IMR-90 (cell line): ENCODE data around the gene IFRD2. TPM values are rescaled to one million over a fixed set of nuclear protein-coding genes. Genes with fewer than 3 reads are reported as not detected.

Experiments
- ATAC-seq: fragments of 200-7000 bp; cut with Tn5 transposase; 2 replicates; pipeline ENCODE4 v1.9.1; 2020; ENCODE audit warnings: low read depth, mild to moderate bottlenecking, moderate library complexity
- BruUV-seq: library from RNA; stranded (reverse); fragments of 400-500 nt; replicated peaks from 2 replicates; lab custom pipeline; 2021; lab: Mats Ljungman, UMichigan
- CTCF ChIA-PET: fragments of 300-600 bp; formaldehyde crosslinking; extraction: SDS; loops from one replicate; lab custom pipeline; 2021; ENCODE audit warnings: antibody characterized with exemption; lab: Yijun Ruan, JAX
- POLR2A ChIA-PET: fragments of 300-600 bp; sonication (Branson Sonifier 250); formaldehyde crosslinking; loops from one replicate; lab custom pipeline; 2022; ENCODE audit warnings: antibody characterized with exemption; ENCODE audit not compliant: unreplicated experiment; lab: Charles Lee
- DNase-seq: peaks from one replicate; pipeline ENCODE4 v3.0.0; 2013
- H2AFZ ChIP-seq: replicated peaks from 2 replicates; pipeline ENCODE3; 2013; ENCODE audit warnings: low read length, mild to moderate bottlenecking; ENCODE audit not compliant: poor library complexity
- H2AK5ac ChIP-seq: 2 replicates; pipeline ENCODE4 v1.6.1; 2013; ENCODE audit warnings: low read depth, low read length, inconsistent platforms
- H2AK9ac ChIP-seq: replicated peaks from 2 replicates; pipeline ENCODE3; 2013; ENCODE audit warnings: mild to moderate bottlenecking, low read depth, low read length, moderate library complexity; ENCODE audit not compliant: poor library complexity
- H2BK120ac ChIP-seq: 2 replicates; pipeline ENCODE4 v1.6.1; 2013; ENCODE audit warnings: low read depth, low read length, inconsistent platforms
- H2BK15ac ChIP-seq: 3 replicates; pipeline ENCODE4 v1.6.1; 2013; ENCODE audit warnings: low read depth, low read length, inconsistent platforms
- H2BK20ac ChIP-seq: 2 replicates; pipeline ENCODE4 v1.6.1; 2013; ENCODE audit warnings: low read depth, mild to moderate bottlenecking, inconsistent platforms, low read length, moderate library complexity
- H2BK5ac ChIP-seq: 2 replicates; pipeline ENCODE4 v1.6.1; 2013; ENCODE audit warnings: mild to moderate bottlenecking, low read depth, low read length, inconsistent platforms; ENCODE audit not compliant: poor library complexity, severe bottlenecking
- H3K14ac ChIP-seq: replicated peaks from 2 replicates; pipeline ENCODE4 v1.6.1; 2013; ENCODE audit warnings: low read depth, low read length, inconsistent platforms
- H3K18ac ChIP-seq: 2 replicates; pipeline ENCODE4 v1.6.1; 2013; ENCODE audit warnings: low read depth, low read length, control low read depth
- H3K23ac ChIP-seq: 2 replicates; pipeline ENCODE4 v1.6.1; 2013; ENCODE audit warnings: low read depth, low read length, inconsistent platforms
- H3K27ac ChIP-seq: 2 replicates; pipeline ENCODE4 v1.5.1; 2013; ENCODE audit warnings: mild to moderate bottlenecking, control low read depth, low read length; ENCODE audit not compliant: insufficient read depth
- H3K27me3 ChIP-seq: 2 replicates; pipeline ENCODE4 v1.6.1; 2013; ENCODE audit warnings: low read length; ENCODE audit not compliant: control insufficient read depth, insufficient read depth
- H3K36me3 ChIP-seq: 2 replicates; pipeline ENCODE4 v1.6.1; 2013; ENCODE audit warnings: low read length, mixed read lengths; ENCODE audit not compliant: control insufficient read depth, insufficient read depth
- H3K4ac ChIP-seq: 2 replicates; pipeline ENCODE4 v1.6.1; 2013; ENCODE audit warnings: low read depth, low read length, inconsistent platforms
- H3K4me1 ChIP-seq: 2 replicates; pipeline ENCODE4 v1.6.1; 2013; ENCODE audit warnings: low read length, mixed read lengths; ENCODE audit not compliant: control insufficient read depth, insufficient read depth
- H3K4me2 ChIP-seq: 2 replicates; pipeline ENCODE4 v1.6.1; 2013; ENCODE audit warnings: low read depth, mild to moderate bottlenecking, control low read depth, low read length, moderate library complexity
- H3K4me3 ChIP-seq: 2 replicates; pipeline ENCODE4 v1.5.1; 2013; ENCODE audit warnings: low read depth, mild to moderate bottlenecking, control low read depth, low read length, moderate library complexity; ENCODE audit not compliant: insufficient read depth
- H3K56ac ChIP-seq: 2 replicates; pipeline ENCODE4 v1.6.1; 2013; ENCODE audit warnings: low read length, inconsistent platforms; ENCODE audit not compliant: insufficient read depth; ENCODE audit errors: extremely low read depth
- H3K79me1 ChIP-seq, 2 experiments: 2 replicates each; pipeline ENCODE4 v1.6.1; 2013; ENCODE audit warnings: low read length in 2 of 2, inconsistent platforms in 1 of 2, low read depth in 1 of 2
- H3K9ac ChIP-seq: 2 replicates; pipeline ENCODE4 v1.6.1; 2013; ENCODE audit warnings: low read depth, low read length, control low read depth
- H3K9me1 ChIP-seq: 2 replicates; pipeline ENCODE4 v1.6.1; 2013; ENCODE audit warnings: low read length, inconsistent platforms; ENCODE audit not compliant: insufficient read depth
- H3K9me3 ChIP-seq: 2 replicates; pipeline ENCODE4 v1.6.1; 2013; ENCODE audit warnings: low read length; ENCODE audit not compliant: control insufficient read depth, insufficient read depth
- H4K20me1 ChIP-seq: 2 replicates; pipeline ENCODE4 v1.6.1; 2013; ENCODE audit warnings: low read length, inconsistent platforms; ENCODE audit not compliant: insufficient read depth
- H4K5ac ChIP-seq: 2 replicates; pipeline ENCODE4 v1.6.1; 2013; ENCODE audit warnings: mild to moderate bottlenecking, low read depth, low read length, control low read depth
- H4K8ac ChIP-seq, 2 experiments: 2 replicates each; pipeline ENCODE4 v1.6.1; 2013; ENCODE audit warnings: low read depth in 2 of 2, low read length in 2 of 2, control low read depth in 1 of 2, inconsistent platforms in 1 of 2
- H4K91ac ChIP-seq: 2 replicates; pipeline ENCODE4 v1.6.1; 2013; ENCODE audit warnings: low read depth, low read length, inconsistent platforms; ENCODE audit not compliant: insufficient read depth
- MAFK ChIP-seq: IDR thresholded peaks from 2 replicates; pipeline ENCODE4 v1.6.1; 2012; ENCODE audit warnings: low read depth, low read length, improper control_type of control experiment
- WGBS, 2 experiments: methylation state at CpG; one replicate each; pipeline versions ENCODE4 v1.1.5 to v1.1.7; 2013; ENCODE audit warnings: missing lambda C conversion rate in 2 of 2; ENCODE audit not compliant: insufficient read length in 1 of 2; ENCODE audit errors: extremely low coverage in 2 of 2; 5-methylcytosine and 5-hydroxymethylcytosine counted together
- dilution Hi-C: fragments of 300-500 bp; cut with HindIII; formaldehyde crosslinking; loops from one replicate; pipeline ENCODE4 v1.14.3; 2018; ENCODE audit warnings: low sequenced_read_pairs; ENCODE audit not compliant: unreplicated experiment
- in situ Hi-C: fragments of 300-500 bp; cut with MboI; formaldehyde crosslinking; loops from 3 replicates; pipeline ENCODE4 v1.14.3; 2019; ENCODE audit warnings: low sequenced_read_pairs, inconsistent platforms, mixed read lengths
- intact Hi-C: fragments of 100-400 bp; cut with micrococcal nuclease; formaldehyde crosslinking; loops from 2 replicates; pipeline ENCODE4 v1.10.0; 2022
- polyA plus RNA-seq, 3 experiments: library from polyadenylated mRNA; depleted of rRNA; stranded (reverse); fragments of >200 nt; gene quantifications; 2 replicates each; pipeline ENCODE4 v1.2.3, GENCODE V29; 2012; ENCODE audit warnings: low replicate concordance in 1 of 3
- total RNA-seq: library from RNA; depleted of rRNA; stranded (reverse); fragments of >200 nt; gene quantifications from 2 replicates; pipeline ENCODE4 v1.2.3, GENCODE V29; 2012

Gene IFRD2
- total and polyA plus RNA-seq, 2 of the 4 experiments (the other 2 are of a cell fraction) = 52.7 to 79.1 TPM

GRCh38 chr3:50294492-50295403 is 2.5 kb upstream of the IFRD2 start:
- dilution Hi-C loops (no loop called here), in situ Hi-C loops (no loop called here), intact Hi-C loops (no loop called here)
- H3K18ac ChIP-seq = no peak overlapping the region
- no peak overlapping the region for H2BK120ac ChIP-seq
- no peak for ATAC-seq
- H3K4ac ChIP-seq = no peak overlapping the region
- no peak overlapping the region for H2AK5ac ChIP-seq
- no peak overlapping the region for H3K56ac ChIP-seq
- H2BK5ac ChIP-seq = no peak overlapping the region
- H3K4me3 ChIP-seq = no peak overlapping the region
- H3K4me2 ChIP-seq = no peak overlapping the region
- no peak overlapping the region for H3K9ac ChIP-seq
- TF ChIP-seq MAFK = no peak
- POLR2A ChIA-PET = no interaction called here
- H2BK20ac ChIP-seq = no peak overlapping the region
- peaks cover 13% of the 10 kb centered on the region for H3K4me1 ChIP-seq
- no TSS peak for BruUV-seq
- H4K91ac ChIP-seq = no peak overlapping the region
- H3K23ac ChIP-seq = no peak overlapping the region
- H2AK9ac ChIP-seq = peak overlapping the region; percentile 76
- H3K9me3 ChIP-seq = no peaks in the 10 kb centered on the region
- H3K79me1 ChIP-seq = peaks cover 18 to 38% of the 10 kb centered on the region in 2 experiments
- no peak overlapping the region for H2AFZ ChIP-seq
- no peak overlapping the region for H4K8ac ChIP-seq
- WGBS, 2 experiments = 95% methylated on average over 14 of the region's 22 CpGs; no CpG with 5 or more reads in 1 of the 2 experiments
- H3K14ac ChIP-seq = no peak overlapping the region
- H2BK15ac ChIP-seq = no peak overlapping the region
- peaks cover 7% of the 10 kb centered on the region for H3K9me1 ChIP-seq
- H3K36me3 ChIP-seq = peaks cover 6% of the 10 kb centered on the region
- H3K27ac ChIP-seq = no peak overlapping the region
- no peak for DNase-seq
- no peaks in the 10 kb centered on the region for H3K27me3 ChIP-seq
- H4K20me1 ChIP-seq = no peaks in the 10 kb centered on the region
- no peak overlapping the region for H4K5ac ChIP-seq
- CTCF ChIA-PET = no interaction called here
